ENCODE measurements around the gene AVEN.

The AVEN gene

GRCh38 chr15:33846862-33847261 is 192.1 kb downstream of the AVEN start:
- no peak overlapping the region for H3K4me3 ChIP-seq (ENCODE audit: control insufficient read depth in 1 of 7, extremely low read depth in 1 of 7, insufficient read depth in 4 of 7, low read depth in 2 of 7, low read length in 6 of 7)
- H3K9me3 ChIP-seq (ENCODE audit: control extremely low read depth in 1 of 5, control insufficient read depth in 4 of 5, insufficient read depth in 2 of 5, low read depth in 1 of 5, low read length in 4 of 5) = no peaks in the 10 kb centered on the region
- ChIA-PET POLR2A (no interaction called here), CTCF (no interaction called here)
- H3K27ac ChIP-seq (ENCODE audit: insufficient read depth in 1 of 2, low read depth in 1 of 2, low read length in 2 of 2, poor library complexity in 1 of 2, severe bottlenecking in 2 of 2) = no peak overlapping the region
- no peaks in the 10 kb centered on the region for H3K4me1 ChIP-seq (ENCODE audit: control extremely low read depth in 1 of 4, control insufficient read depth in 4 of 4, insufficient read depth in 4 of 4, low read length in 3 of 4)
- WGBS (ENCODE audit: insufficient coverage) = 95% methylated on average over 5 of the region's 6 CpGs
- H3K27me3 ChIP-seq (replicated peaks in 2 of 5; ENCODE audit: control insufficient read depth in 4 of 5, insufficient read depth in 5 of 5, low read length in 4 of 5) = no peaks in the 10 kb centered on the region
- DNase-seq = no peak
- no peaks in the 10 kb centered on the region for H3K36me3 ChIP-seq (ENCODE audit: control insufficient read depth in 4 of 4, insufficient read depth in 4 of 4, low read length in 3 of 4)

- no peak for DNase-seq
- 100% methylated on average over 2 of the region's 2 CpGs for WGBS (ENCODE audit: insufficient coverage)
- H3K27me3 ChIP-seq (replicated peaks in 2 of 5; ENCODE audit: control insufficient read depth in 4 of 5, insufficient read depth in 5 of 5, low read length in 4 of 5) = no peaks in the 10 kb centered on the region
- no peak overlapping the region for H3K4me3 ChIP-seq (ENCODE audit: control insufficient read depth in 1 of 7, extremely low read depth in 1 of 7, insufficient read depth in 4 of 7, low read depth in 2 of 7, low read length in 6 of 7)
- no peak overlapping the region for H3K27ac ChIP-seq (ENCODE audit: insufficient read depth in 1 of 2, low read depth in 1 of 2, low read length in 2 of 2, poor library complexity in 1 of 2, severe bottlenecking in 2 of 2)
- no peaks in the 10 kb centered on the region for H3K4me1 ChIP-seq (ENCODE audit: control extremely low read depth in 1 of 4, control insufficient read depth in 4 of 4, insufficient read depth in 4 of 4, low read length in 3 of 4)
- no peaks in the 10 kb centered on the region for H3K9me3 ChIP-seq (ENCODE audit: control extremely low read depth in 1 of 5, control insufficient read depth in 4 of 5, insufficient read depth in 2 of 5, low read depth in 1 of 5, low read length in 4 of 5)
- ChIA-PET CTCF (interaction anchor here (1.5 kb wide), 1 partner anchor 108 kb away, joined by 3 read pairs; no protein-coding TSS in a partner anchor), POLR2A (no interaction called here)
- H3K36me3 ChIP-seq (ENCODE audit: control insufficient read depth in 4 of 4, insufficient read depth in 4 of 4, low read length in 3 of 4) = no peaks in the 10 kb centered on the region
Observed at GRCh38 chr15:33846142-33846541, 192.9 kb downstream of the AVEN start.

- no peaks in the 10 kb centered on the region for H3K4me1 ChIP-seq (ENCODE audit: control extremely low read depth in 1 of 4, control insufficient read depth in 4 of 4, insufficient read depth in 4 of 4, low read length in 3 of 4)
- H3K4me3 ChIP-seq (ENCODE audit: control insufficient read depth in 1 of 7, extremely low read depth in 1 of 7, insufficient read depth in 4 of 7, low read depth in 2 of 7, low read length in 6 of 7) = no peak overlapping the region
- H3K36me3 ChIP-seq (ENCODE audit: control insufficient read depth in 4 of 4, insufficient read depth in 4 of 4, low read length in 3 of 4) = no peaks in the 10 kb centered on the region
- H3K9me3 ChIP-seq (ENCODE audit: control extremely low read depth in 1 of 5, control insufficient read depth in 4 of 5, insufficient read depth in 2 of 5, low read depth in 1 of 5, low read length in 4 of 5) = no peaks in the 10 kb centered on the region
- no peaks in the 10 kb centered on the region for H3K27me3 ChIP-seq (replicated peaks in 2 of 5; ENCODE audit: control insufficient read depth in 4 of 5, insufficient read depth in 5 of 5, low read length in 4 of 5)
- H3K27ac ChIP-seq (ENCODE audit: insufficient read depth in 1 of 2, low read depth in 1 of 2, low read length in 2 of 2, poor library complexity in 1 of 2, severe bottlenecking in 2 of 2) = no peak overlapping the region
- WGBS (ENCODE audit: insufficient coverage) = 100% methylated on average over 2 of the region's 4 CpGs
- no peak for DNase-seq
- CTCF ChIA-PET = no interaction called here
- POLR2A ChIA-PET = no interaction called here
Observed at GRCh38 chr15:33844597-33844996, 194.4 kb downstream of the AVEN start.

GRCh38 chr15:33844186-33844585 is 194.8 kb downstream of the AVEN start:
- DNase-seq = no peak
- POLR2A ChIA-PET = no interaction called here
- Histone ChIP-seq H3K36me3 (ENCODE audit: control insufficient read depth in 4 of 4, insufficient read depth in 4 of 4, low read length in 3 of 4) (no peaks in the 10 kb centered on the region), H3K4me3 (ENCODE audit: control insufficient read depth in 1 of 7, extremely low read depth in 1 of 7, insufficient read depth in 4 of 7, low read depth in 2 of 7, low read length in 6 of 7) (no peak overlapping the region), H3K27me3 (replicated peaks in 2 of 5; ENCODE audit: control insufficient read depth in 4 of 5, insufficient read depth in 5 of 5, low read length in 4 of 5) (no peaks in the 10 kb centered on the region), H3K9me3 (ENCODE audit: control extremely low read depth in 1 of 5, control insufficient read depth in 4 of 5, insufficient read depth in 2 of 5, low read depth in 1 of 5, low read length in 4 of 5) (no peaks in the 10 kb centered on the region), H3K4me1 (ENCODE audit: control extremely low read depth in 1 of 4, control insufficient read depth in 4 of 4, insufficient read depth in 4 of 4, low read length in 3 of 4) (no peaks in the 10 kb centered on the region), H3K27ac (ENCODE audit: insufficient read depth in 1 of 2, low read depth in 1 of 2, low read length in 2 of 2, poor library complexity in 1 of 2, severe bottlenecking in 2 of 2) (no peak overlapping the region)
- 100% methylated on average over 3 of the region's 4 CpGs for WGBS (ENCODE audit: insufficient coverage)
- CTCF ChIA-PET = interaction anchor here (1.0 kb wide), 1 partner anchor 13 kb away, joined by 3 read pairs; no protein-coding TSS in a partner anchor

GRCh38 chr15:33840615-33841014 is 198.4 kb downstream of the AVEN start:
- Histone ChIP-seq H3K27me3 (replicated peaks in 2 of 5; ENCODE audit: control insufficient read depth in 4 of 5, insufficient read depth in 5 of 5, low read length in 4 of 5) (no peaks in the 10 kb centered on the region), H3K36me3 (ENCODE audit: control insufficient read depth in 4 of 4, insufficient read depth in 4 of 4, low read length in 3 of 4) (peaks cover 0 to 6% (median 0%) of the 10 kb centered on the region in 4 experiments), H3K27ac (ENCODE audit: insufficient read depth in 1 of 2, low read depth in 1 of 2, low read length in 2 of 2, poor library complexity in 1 of 2, severe bottlenecking in 2 of 2) (no peak overlapping the region), H3K9me3 (ENCODE audit: control extremely low read depth in 1 of 5, control insufficient read depth in 4 of 5, insufficient read depth in 2 of 5, low read depth in 1 of 5, low read length in 4 of 5) (no peaks in the 10 kb centered on the region), H3K4me3 (ENCODE audit: control insufficient read depth in 1 of 7, extremely low read depth in 1 of 7, insufficient read depth in 4 of 7, low read depth in 2 of 7, low read length in 6 of 7) (no peak overlapping the region), H3K4me1 (ENCODE audit: control extremely low read depth in 1 of 4, control insufficient read depth in 4 of 4, insufficient read depth in 4 of 4, low read length in 3 of 4) (no peaks in the 10 kb centered on the region)
- ChIA-PET POLR2A (no interaction called here), CTCF (no interaction called here)
- WGBS (ENCODE audit: insufficient coverage) = 100% methylated on average over 2 of the region's 3 CpGs
- no peak for DNase-seq

- Histone ChIP-seq H3K36me3 (ENCODE audit: control insufficient read depth in 4 of 4, insufficient read depth in 4 of 4, low read length in 3 of 4) (peaks cover 0 to 6% (median 0%) of the 10 kb centered on the region in 4 experiments), H3K4me1 (ENCODE audit: control extremely low read depth in 1 of 4, control insufficient read depth in 4 of 4, insufficient read depth in 4 of 4, low read length in 3 of 4) (no peaks in the 10 kb centered on the region), H3K27ac (ENCODE audit: insufficient read depth in 1 of 2, low read depth in 1 of 2, low read length in 2 of 2, poor library complexity in 1 of 2, severe bottlenecking in 2 of 2) (no peak overlapping the region), H3K4me3 (ENCODE audit: control insufficient read depth in 1 of 7, extremely low read depth in 1 of 7, insufficient read depth in 4 of 7, low read depth in 2 of 7, low read length in 6 of 7) (no peak overlapping the region), H3K9me3 (ENCODE audit: control extremely low read depth in 1 of 5, control insufficient read depth in 4 of 5, insufficient read depth in 2 of 5, low read depth in 1 of 5, low read length in 4 of 5) (no peaks in the 10 kb centered on the region), H3K27me3 (replicated peaks in 2 of 5; ENCODE audit: control insufficient read depth in 4 of 5, insufficient read depth in 5 of 5, low read length in 4 of 5) (no peaks in the 10 kb centered on the region)
- ChIA-PET CTCF (no interaction called here), POLR2A (no interaction called here)
- 92% methylated on average over 2 of the region's 2 CpGs for WGBS (ENCODE audit: insufficient coverage)
- no peak for DNase-seq
Observed at GRCh38 chr15:33839540-33839939, 199.5 kb downstream of the AVEN start.

GRCh38 chr15:33837294-33837693 is 201.7 kb downstream of the AVEN start:
- Histone ChIP-seq H3K9me3 (ENCODE audit: control extremely low read depth in 1 of 5, control insufficient read depth in 4 of 5, insufficient read depth in 2 of 5, low read depth in 1 of 5, low read length in 4 of 5) (no peaks in the 10 kb centered on the region), H3K36me3 (ENCODE audit: control insufficient read depth in 4 of 4, insufficient read depth in 4 of 4, low read length in 3 of 4) (peaks cover 0 to 6% (median 0%) of the 10 kb centered on the region in 4 experiments), H3K27me3 (replicated peaks in 2 of 5; ENCODE audit: control insufficient read depth in 4 of 5, insufficient read depth in 5 of 5, low read length in 4 of 5) (no peaks in the 10 kb centered on the region), H3K27ac (ENCODE audit: insufficient read depth in 1 of 2, low read depth in 1 of 2, low read length in 2 of 2, poor library complexity in 1 of 2, severe bottlenecking in 2 of 2) (no peak overlapping the region), H3K4me3 (ENCODE audit: control insufficient read depth in 1 of 7, extremely low read depth in 1 of 7, insufficient read depth in 4 of 7, low read depth in 2 of 7, low read length in 6 of 7) (no peak overlapping the region), H3K4me1 (ENCODE audit: control extremely low read depth in 1 of 4, control insufficient read depth in 4 of 4, insufficient read depth in 4 of 4, low read length in 3 of 4) (no peaks in the 10 kb centered on the region)
- 100% methylated on average over 1 of the region's 1 CpG for WGBS (ENCODE audit: insufficient coverage)
- POLR2A ChIA-PET = no interaction called here
- DNase-seq = no peak
- CTCF ChIA-PET = no interaction called here
